K562 treated with DMSO at 1 percent for 24 hours (cell line): ENCODE measurements around the gene GNA14. TPM values are rescaled to one million over a fixed set of nuclear protein-coding genes. Genes with fewer than 3 reads are reported as not detected.

ENCODE experiments used
- total RNA-seq: library from RNA; unstranded; fragments of 300-600 nt; gene quantifications from 2 replicates; pipeline ENCODE4 v1.2.3, GENCODE V29; 2022; ENCODE audit warnings: low read depth; ENCODE audit not compliant: insufficient read depth

Gene GNA14
- not detected in 2 replicates for total RNA-seq

DNA sequence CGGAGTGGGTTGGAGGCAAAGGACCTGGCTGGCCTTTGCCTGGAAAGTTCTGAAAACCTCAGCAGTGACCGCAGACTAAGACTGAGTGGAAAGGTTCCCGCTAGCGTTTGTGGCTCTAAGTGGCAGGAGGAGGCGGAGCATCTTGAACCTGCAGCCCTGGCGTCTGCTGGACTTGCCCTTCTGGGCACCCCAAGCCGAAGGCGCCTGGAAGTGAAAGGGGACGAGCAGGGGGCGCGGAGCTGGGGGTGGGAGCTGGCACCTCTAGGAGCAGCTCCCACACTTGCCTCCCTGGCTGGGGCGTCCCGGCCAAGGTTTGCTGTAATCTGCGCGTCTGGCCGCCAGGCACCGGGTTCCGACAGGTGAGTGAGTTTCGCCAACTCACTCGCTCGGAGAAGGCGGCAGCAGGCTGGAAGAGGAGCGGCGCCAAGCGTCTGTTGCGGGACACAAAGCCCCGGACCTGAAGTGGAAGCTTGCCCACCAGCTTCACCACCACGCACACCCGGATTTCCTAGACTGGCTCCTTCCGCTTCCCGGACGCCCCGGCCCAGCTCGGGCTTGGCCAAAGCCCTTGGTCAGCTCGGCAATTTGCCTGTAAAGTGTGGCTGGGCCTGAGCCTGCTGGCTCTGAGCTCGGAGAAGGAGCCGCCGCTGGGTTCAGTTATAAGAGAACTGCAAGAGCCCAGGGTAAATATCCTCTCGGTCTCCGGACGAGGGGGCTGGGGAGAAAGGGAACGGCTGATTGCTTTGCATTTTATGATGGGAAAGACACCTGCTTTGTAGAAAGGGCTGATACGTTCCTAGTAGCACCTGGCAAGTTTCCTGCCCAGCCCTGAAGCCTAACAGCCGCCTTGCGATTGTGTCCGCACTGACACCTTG, at the start of gene GNA14:
Gene GNA14 (minus strand): TSS at position 89 of the 875 bp plus-strand sequence. CDS start 529 bp downstream, outside the sequence.

